T-cell (primary cell): ENCODE data around the gene CACNB4. TPM values are rescaled to one million over a fixed set of nuclear protein-coding genes. Genes with fewer than 3 reads are reported as not detected.

ENCODE experiments used
- ATAC-seq, 4 experiments: fragments of 200-7000 bp in 3 of 4; fragments of 150-1000 bp in 1 of 4; cut with Tn5 transposase; replicated peaks in 1 of 4; 1 replicate in 3 of 4; 2 replicates in 1 of 4; pipeline ENCODE4 v1.10.0; 2021; ENCODE audit warnings: moderate library complexity in 3 of 4, mild to moderate bottlenecking in 2 of 4, moderate number of reproducible peaks in 1 of 4
- CTCF ChIA-PET, 2 donors: fragments of 300-600 bp; sonication (Branson Sonifier 250); formaldehyde crosslinking; loops; one replicate each; lab custom pipeline; 2022; ENCODE audit warnings: antibody characterized with exemption in 2 of 2; lab: Charles Lee
- POLR2A ChIA-PET, 2 donors: fragments of 300-600 bp; sonication (Branson Sonifier 250); formaldehyde crosslinking; loops; one replicate each; lab custom pipeline; 2022; ENCODE audit warnings: antibody characterized with exemption in 2 of 2; lab: Charles Lee
- DNase-seq, 35 experiments: peaks; one replicate each; pipeline versions ENCODE4 v3.0.0 to v3.0.0-alpha.2; 2013 to 2023
- H3K27ac ChIP-seq: one replicate; pipeline ENCODE4 v1.5.1; 2013; ENCODE audit warnings: low read length
- H3K27me3 ChIP-seq, 2 experiments: replicated peaks in 1 of 2; 1 replicate in 1 of 2; 2 replicates in 1 of 2; pipeline versions ENCODE4 v1.6.1 to v1.7.0; 2013; ENCODE audit warnings: low read length in 1 of 2, mixed read lengths in 1 of 2; ENCODE audit not compliant: control insufficient read depth in 2 of 2, insufficient read depth in 2 of 2; ENCODE audit errors: extremely low read depth in 1 of 2
- H3K36me3 ChIP-seq, 2 donors: 1 replicate in 1 of 2; 2 replicates in 1 of 2; pipeline versions ENCODE4 v1.6.1 to v1.7.0; 2013; ENCODE audit warnings: low read length in 1 of 2; ENCODE audit not compliant: control insufficient read depth in 2 of 2, insufficient read depth in 1 of 2; ENCODE audit errors: extremely low read depth in 1 of 2
- H3K4me1 ChIP-seq, 2 experiments: 1 replicate in 1 of 2; 2 replicates in 1 of 2; pipeline versions ENCODE4 v1.6.1 to v1.7.0; 2013; ENCODE audit warnings: low read length in 2 of 2, mixed read lengths in 1 of 2; ENCODE audit not compliant: insufficient read depth in 2 of 2, control insufficient read depth in 1 of 2; ENCODE audit errors: extremely low read depth in 1 of 2
- H3K4me3 ChIP-seq, 2 donors: 1 replicate in 1 of 2; 2 replicates in 1 of 2; pipeline versions ENCODE4 v1.5.1 to v1.7.0; 2013; ENCODE audit warnings: mild to moderate bottlenecking in 2 of 2, low read length in 1 of 2, moderate library complexity in 1 of 2; ENCODE audit not compliant: control insufficient read depth in 1 of 2; ENCODE audit errors: extremely low read depth in 1 of 2
- H3K9me3 ChIP-seq: 2 replicates; pipeline ENCODE4 v1.7.0; 2013
- H3K27ac Mint-ChIP-seq, 2 donors: one replicate each; pipeline ENCODE4 v1.8.0; 2020 to 2021; ENCODE audit warnings: mild to moderate bottlenecking in 2 of 2, mixed read lengths in 2 of 2
- H3K27me3 Mint-ChIP-seq, 2 donors: one replicate each; pipeline ENCODE4 v1.8.0; 2021 to 2022; ENCODE audit warnings: mixed read lengths in 2 of 2
- H3K36me3 Mint-ChIP-seq: one replicate; pipeline ENCODE4 v1.8.0; 2021; ENCODE audit warnings: mixed read lengths
- H3K4me1 Mint-ChIP-seq, 3 donors: one replicate each; pipeline ENCODE4 v1.8.0; 2020 to 2022; ENCODE audit warnings: mixed read lengths in 3 of 3, mild to moderate bottlenecking in 1 of 3
- H3K4me3 Mint-ChIP-seq, 3 donors: one replicate each; pipeline ENCODE4 v1.8.0; 2020 to 2022; ENCODE audit warnings: mild to moderate bottlenecking in 3 of 3, mixed read lengths in 3 of 3, moderate library complexity in 3 of 3
- H3K9me3 Mint-ChIP-seq, 3 donors: one replicate each; pipeline ENCODE4 v1.8.0; 2020 to 2022; ENCODE audit warnings: mixed read lengths in 3 of 3
- WGBS: methylation state at CpG from one replicate; pipeline ENCODE4 v1.1.5; 2013; ENCODE audit warnings: missing lambda C conversion rate; ENCODE audit not compliant: insufficient coverage; 5-methylcytosine and 5-hydroxymethylcytosine counted together
- total RNA-seq, 35 experiments: library from RNA in 6 of 35; stranded (reverse) in 6 of 35; fragments of 120-200 nt in 1 of 35; gene quantifications; one replicate each; pipeline versions ENCODE4 v1.2.1 to v1.2.4 and lab custom pipeline; 2013 to 2026

CACNB4 gene
- total RNA-seq, 5 donors from 2014 or later (not counting 1 experiment from before 2014, with no cell fraction given) = 0.16 to 1.2 (median 0.47) TPM

DNA sequence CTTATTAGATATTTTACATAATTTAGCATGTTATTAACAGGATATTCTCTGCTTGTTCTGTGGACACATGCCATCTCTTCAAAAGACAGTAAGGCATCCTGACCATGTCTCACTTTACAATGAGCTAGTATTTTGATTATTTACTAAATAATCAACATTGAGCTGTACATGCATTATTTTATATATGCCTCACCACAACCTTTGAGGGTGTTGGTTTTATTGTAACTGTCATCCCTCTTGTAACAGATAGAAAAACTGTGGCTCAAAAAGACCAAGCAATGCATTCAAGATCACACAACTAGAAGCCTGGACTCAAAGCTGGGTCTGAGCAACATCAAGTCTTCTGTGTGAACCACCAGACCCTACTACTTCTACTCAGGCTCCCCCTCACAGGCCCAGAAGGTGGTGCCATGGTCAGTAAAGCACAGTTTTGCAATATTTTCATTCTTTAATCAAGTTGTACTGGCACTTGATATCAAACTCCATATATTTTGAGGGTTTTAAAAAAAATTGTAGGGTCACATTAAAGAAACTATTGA is 165.5 kb downstream of the CACNB4 start:
- POLR2A ChIA-PET = no interaction called here
- Histone ChIP-seq H3K27me3 (no peaks in the 10 kb centered on the region), H3K27ac (no peak overlapping the region), H3K9me3 (no peaks in the 10 kb centered on the region), H3K4me3 (no peak overlapping the region), H3K36me3 (no peaks in the 10 kb centered on the region), H3K4me1 (no peaks in the 10 kb centered on the region)
- CTCF ChIA-PET = interaction anchor here in 1 of 2 donors (0.5 kb wide), 1 partner anchor 12 kb away, joined by 3 read pairs; no protein-coding TSS in a partner anchor
- no peaks in the 10 kb centered on the region for H3K9me3 Mint-ChIP-seq
- H3K36me3 Mint-ChIP-seq = no peaks in the 10 kb centered on the region
- peaks cover 15 to 20% of the 10 kb centered on the region in 2 donors for H3K27me3 Mint-ChIP-seq
- no peaks in the 10 kb centered on the region for H3K4me1 Mint-ChIP-seq
- ATAC-seq (no peak), DNase-seq (no peak)
- no peak overlapping the region for H3K4me3 Mint-ChIP-seq
- H3K27ac Mint-ChIP-seq = no peak overlapping the region

GRCh38 chr2:151931756-151932155 is 167.1 kb downstream of the CACNB4 start:
- no peak overlapping the region for H3K4me3 Mint-ChIP-seq
- no peaks in the 10 kb centered on the region for H3K4me1 Mint-ChIP-seq
- WGBS = no CpG with 5 or more reads among the region's 1 CpG
- H3K9me3 Mint-ChIP-seq = no peaks in the 10 kb centered on the region
- H3K27ac ChIP-seq = no peak overlapping the region
- H3K4me3 ChIP-seq = no peak overlapping the region
- no peaks in the 10 kb centered on the region for H3K4me1 ChIP-seq
- POLR2A ChIA-PET = no interaction called here
- ATAC-seq = no peak
- no peaks in the 10 kb centered on the region for H3K36me3 ChIP-seq
- no peak for DNase-seq
- H3K27ac Mint-ChIP-seq = no peak overlapping the region
- peaks cover 0 to 6% of the 10 kb centered on the region in 2 experiments for H3K27me3 ChIP-seq
- peaks cover 23 to 24% of the 10 kb centered on the region in 2 donors for H3K27me3 Mint-ChIP-seq
- CTCF ChIA-PET = no interaction called here
- no peaks in the 10 kb centered on the region for H3K9me3 ChIP-seq
- H3K36me3 Mint-ChIP-seq = no peaks in the 10 kb centered on the region

- H3K9me3 Mint-ChIP-seq = no peaks in the 10 kb centered on the region
- no peak for DNase-seq
- H3K36me3 Mint-ChIP-seq = no peaks in the 10 kb centered on the region
- H3K4me1 ChIP-seq = no peaks in the 10 kb centered on the region
- no peak for ATAC-seq
- H3K27ac Mint-ChIP-seq = no peak overlapping the region
- no peaks in the 10 kb centered on the region for H3K36me3 ChIP-seq
- H3K4me3 ChIP-seq = no peak overlapping the region
- no peak overlapping the region for H3K27ac ChIP-seq
- peaks cover 20 to 27% of the 10 kb centered on the region in 2 donors for H3K27me3 Mint-ChIP-seq
- WGBS = no CpG with 5 or more reads among the region's 1 CpG
- ChIA-PET POLR2A (no interaction called here), CTCF (no interaction called here)
- H3K9me3 ChIP-seq = no peaks in the 10 kb centered on the region
- H3K4me1 Mint-ChIP-seq = no peaks in the 10 kb centered on the region
- H3K4me3 Mint-ChIP-seq = no peak overlapping the region
- peaks cover 0 to 6% of the 10 kb centered on the region in 2 experiments for H3K27me3 ChIP-seq
These were observed 167.7 kb downstream of the CACNB4 start for GRCh38 chr2:151931030-151931611.

- Histone ChIP-seq H3K27ac (no peak overlapping the region), H3K9me3 (no peaks in the 10 kb centered on the region), H3K4me3 (no peak overlapping the region), H3K27me3 (peaks cover 0 to 6% of the 10 kb centered on the region in 2 experiments), H3K36me3 (no peaks in the 10 kb centered on the region), H3K4me1 (no peaks in the 10 kb centered on the region)
- Mint-ChIP-seq H3K27me3 (peaks cover 26 to 33% of the 10 kb centered on the region in 2 donors), H3K27ac (no peak overlapping the region), H3K36me3 (no peaks in the 10 kb centered on the region), H3K4me1 (no peaks in the 10 kb centered on the region), H3K9me3 (no peaks in the 10 kb centered on the region), H3K4me3 (no peak overlapping the region)
- CTCF ChIA-PET = no interaction called here
- ATAC-seq (no peak), DNase-seq (no peak)
- POLR2A ChIA-PET = no interaction called here
- WGBS = no CpG with 5 or more reads among the region's 2 CpGs
These were observed 168.8 kb downstream of the CACNB4 start for GRCh38 chr2:151930042-151930441.

DNA sequence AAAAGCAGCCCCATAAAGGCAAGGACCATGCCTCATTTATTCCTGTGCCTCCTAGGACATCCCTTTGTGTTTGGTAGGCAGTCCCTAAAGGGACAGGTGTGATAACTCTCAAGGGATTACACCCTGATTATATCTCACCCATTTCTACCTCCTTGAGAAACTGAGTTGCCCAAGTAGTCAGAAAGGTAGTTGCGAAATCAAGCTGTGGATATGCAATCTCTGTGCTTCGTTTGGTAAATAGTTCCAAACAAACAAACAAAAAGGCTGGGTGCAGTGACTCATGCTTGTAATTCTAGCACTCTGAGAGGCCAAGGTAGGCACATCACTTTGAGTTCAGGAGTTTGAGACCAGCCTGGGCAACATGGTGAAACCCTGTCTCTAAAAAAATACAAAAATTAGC is 170.5 kb downstream of the CACNB4 start:
- ChIA-PET CTCF (no interaction called here), POLR2A (no interaction called here)
- Histone ChIP-seq H3K36me3 (no peaks in the 10 kb centered on the region), H3K9me3 (no peaks in the 10 kb centered on the region), H3K4me1 (no peaks in the 10 kb centered on the region), H3K4me3 (no peak overlapping the region), H3K27ac (no peak overlapping the region), H3K27me3 (peaks cover 0 to 6% of the 10 kb centered on the region in 2 experiments)
- H3K9me3 Mint-ChIP-seq = no peaks in the 10 kb centered on the region
- DNase-seq = no peak
- H3K27me3 Mint-ChIP-seq = peaks cover 21 to 27% of the 10 kb centered on the region in 2 donors
- ATAC-seq = no peak
- no peaks in the 10 kb centered on the region for H3K36me3 Mint-ChIP-seq
- no peak overlapping the region for H3K4me3 Mint-ChIP-seq
- H3K27ac Mint-ChIP-seq = no peak overlapping the region
- H3K4me1 Mint-ChIP-seq = no peaks in the 10 kb centered on the region
- WGBS = no CpG with 5 or more reads among the region's 2 CpGs

GRCh38 chr2:151927501-151928221 is 171.2 kb downstream of the CACNB4 start:
- H3K36me3 ChIP-seq = no peaks in the 10 kb centered on the region
- H3K4me3 ChIP-seq = no peak overlapping the region
- Mint-ChIP-seq H3K4me3 (no peak overlapping the region), H3K27me3 (peaks cover 21 to 27% of the 10 kb centered on the region in 2 donors), H3K4me1 (no peaks in the 10 kb centered on the region), H3K9me3 (no peaks in the 10 kb centered on the region), H3K36me3 (no peaks in the 10 kb centered on the region), H3K27ac (no peak overlapping the region)
- peaks cover 0 to 6% of the 10 kb centered on the region in 2 experiments for H3K27me3 ChIP-seq
- WGBS = 80% methylated on average over 4 of the region's 7 CpGs
- no peak overlapping the region for H3K27ac ChIP-seq
- no peaks in the 10 kb centered on the region for H3K9me3 ChIP-seq
- H3K4me1 ChIP-seq = no peaks in the 10 kb centered on the region
- DNase-seq (no peak), ATAC-seq (no peak)
- CTCF ChIA-PET = no interaction called here
- POLR2A ChIA-PET = no interaction called here
